NCI-H524 treated with DMSO at 0.1 percent for 48 hours (cell line): ENCODE results near the gene MAPT.
"Not testable (repeated sequence)": the region's sequence is repeated elsewhere in the genome, so short reads cannot be mapped to it uniquely, and the experiment has no call there.

Source experiments
- DNase-seq: peaks from one replicate; lab custom pipeline; 2025; lab: John Stamatoyannopoulos, UW

The MAPT gene

DNA sequence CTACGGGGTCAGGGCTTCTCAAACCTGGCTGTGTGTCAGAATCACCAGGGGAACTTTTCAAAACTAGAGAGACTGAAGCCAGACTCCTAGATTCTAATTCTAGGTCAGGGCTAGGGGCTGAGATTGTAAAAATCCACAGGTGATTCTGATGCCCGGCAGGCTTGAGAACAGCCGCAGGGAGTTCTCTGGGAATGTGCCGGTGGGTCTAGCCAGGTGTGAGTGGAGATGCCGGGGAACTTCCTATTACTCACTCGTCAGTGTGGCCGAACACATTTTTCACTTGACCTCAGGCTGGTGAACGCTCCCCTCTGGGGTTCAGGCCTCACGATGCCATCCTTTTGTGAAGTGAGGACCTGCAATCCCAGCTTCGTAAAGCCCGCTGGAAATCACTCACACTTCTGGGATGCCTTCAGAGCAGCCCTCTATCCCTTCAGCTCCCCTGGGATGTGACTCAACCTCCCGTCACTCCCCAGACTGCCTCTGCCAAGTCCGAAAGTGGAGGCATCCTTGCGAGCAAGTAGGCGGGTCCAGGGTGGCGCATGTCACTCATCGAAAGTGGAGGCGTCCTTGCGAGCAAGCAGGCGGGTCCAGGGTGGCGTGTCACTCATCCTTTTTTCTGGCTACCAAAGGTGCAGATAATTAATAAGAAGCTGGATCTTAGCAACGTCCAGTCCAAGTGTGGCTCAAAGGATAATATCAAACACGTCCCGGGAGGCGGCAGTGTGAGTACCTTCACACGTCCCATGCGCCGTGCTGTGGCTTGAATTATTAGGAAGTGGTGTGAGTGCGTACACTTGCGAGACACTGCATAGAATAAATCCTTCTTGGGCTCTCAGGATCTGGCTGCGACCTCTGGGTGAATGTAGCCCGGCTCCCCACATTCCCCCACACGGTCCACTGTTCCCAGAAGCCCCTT lies 115.6 kb downstream of the MAPT start:
- no peak for DNase-seq

DNA sequence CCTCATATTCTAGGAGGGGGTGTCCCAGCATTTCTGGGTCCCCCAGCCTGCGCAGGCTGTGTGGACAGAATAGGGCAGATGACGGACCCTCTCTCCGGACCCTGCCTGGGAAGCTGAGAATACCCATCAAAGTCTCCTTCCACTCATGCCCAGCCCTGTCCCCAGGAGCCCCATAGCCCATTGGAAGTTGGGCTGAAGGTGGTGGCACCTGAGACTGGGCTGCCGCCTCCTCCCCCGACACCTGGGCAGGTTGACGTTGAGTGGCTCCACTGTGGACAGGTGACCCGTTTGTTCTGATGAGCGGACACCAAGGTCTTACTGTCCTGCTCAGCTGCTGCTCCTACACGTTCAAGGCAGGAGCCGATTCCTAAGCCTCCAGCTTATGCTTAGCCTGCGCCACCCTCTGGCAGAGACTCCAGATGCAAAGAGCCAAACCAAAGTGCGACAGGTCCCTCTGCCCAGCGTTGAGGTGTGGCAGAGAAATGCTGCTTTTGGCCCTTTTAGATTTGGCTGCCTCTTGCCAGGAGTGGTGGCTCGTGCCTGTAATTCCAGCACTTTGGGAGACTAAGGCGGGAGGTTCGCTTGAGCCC lies 116.3 kb downstream of the MAPT start:
- DNase-seq, result no peak

DNA sequence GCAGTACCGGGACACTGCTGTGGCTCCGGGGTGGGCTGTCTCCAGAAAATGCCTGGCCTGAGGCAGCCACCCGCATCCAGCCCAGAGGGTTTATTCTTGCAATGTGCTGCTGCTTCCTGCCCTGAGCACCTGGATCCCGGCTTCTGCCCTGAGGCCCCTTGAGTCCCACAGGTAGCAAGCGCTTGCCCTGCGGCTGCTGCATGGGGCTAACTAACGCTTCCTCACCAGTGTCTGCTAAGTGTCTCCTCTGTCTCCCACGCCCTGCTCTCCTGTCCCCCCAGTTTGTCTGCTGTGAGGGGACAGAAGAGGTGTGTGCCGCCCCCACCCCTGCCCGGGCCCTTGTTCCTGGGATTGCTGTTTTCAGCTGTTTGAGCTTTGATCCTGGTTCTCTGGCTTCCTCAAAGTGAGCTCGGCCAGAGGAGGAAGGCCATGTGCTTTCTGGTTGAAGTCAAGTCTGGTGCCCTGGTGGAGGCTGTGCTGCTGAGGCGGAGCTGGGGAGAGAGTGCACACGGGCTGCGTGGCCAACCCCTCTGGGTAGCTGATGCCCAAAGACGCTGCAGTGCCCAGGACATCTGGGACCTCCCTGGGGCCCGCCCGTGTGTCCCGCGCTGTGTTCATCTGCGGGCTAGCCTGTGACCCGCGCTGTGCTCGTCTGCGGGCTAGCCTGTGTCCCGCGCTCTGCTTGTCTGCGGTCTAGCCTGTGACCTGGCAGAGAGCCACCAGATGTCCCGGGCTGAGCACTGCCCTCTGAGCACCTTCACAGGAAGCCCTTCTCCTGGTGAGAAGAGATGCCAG lies 117.6 kb downstream of the MAPT start:
- DNase-seq, result no peak

DNA sequence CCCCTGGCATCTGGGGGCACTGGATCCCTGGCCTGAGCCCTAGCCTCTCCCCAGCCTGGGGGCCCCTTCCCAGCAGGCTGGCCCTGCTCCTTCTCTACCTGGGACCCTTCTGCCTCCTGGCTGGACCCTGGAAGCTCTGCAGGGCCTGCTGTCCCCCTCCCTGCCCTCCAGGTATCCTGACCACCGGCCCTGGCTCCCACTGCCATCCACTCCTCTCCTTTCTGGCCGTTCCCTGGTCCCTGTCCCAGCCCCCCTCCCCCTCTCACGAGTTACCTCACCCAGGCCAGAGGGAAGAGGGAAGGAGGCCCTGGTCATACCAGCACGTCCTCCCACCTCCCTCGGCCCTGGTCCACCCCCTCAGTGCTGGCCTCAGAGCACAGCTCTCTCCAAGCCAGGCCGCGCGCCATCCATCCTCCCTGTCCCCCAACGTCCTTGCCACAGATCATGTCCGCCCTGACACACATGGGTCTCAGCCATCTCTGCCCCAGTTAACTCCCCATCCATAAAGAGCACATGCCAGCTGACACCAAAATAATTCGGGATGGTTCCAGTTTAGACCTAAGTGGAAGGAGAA lies 118.2 kb downstream of the MAPT start:
- DNase-seq, result no peak

DNA sequence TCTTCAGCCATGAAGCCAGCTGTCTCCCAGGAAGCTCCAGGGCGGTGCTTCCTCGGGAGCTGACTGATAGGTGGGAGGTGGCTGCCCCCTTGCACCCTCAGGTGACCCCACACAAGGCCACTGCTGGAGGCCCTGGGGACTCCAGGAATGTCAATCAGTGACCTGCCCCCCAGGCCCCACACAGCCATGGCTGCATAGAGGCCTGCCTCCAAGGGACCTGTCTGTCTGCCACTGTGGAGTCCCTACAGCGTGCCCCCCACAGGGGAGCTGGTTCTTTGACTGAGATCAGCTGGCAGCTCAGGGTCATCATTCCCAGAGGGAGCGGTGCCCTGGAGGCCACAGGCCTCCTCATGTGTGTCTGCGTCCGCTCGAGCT lies 118.8 kb downstream of the MAPT start:
- no peak for DNase-seq

DNA sequence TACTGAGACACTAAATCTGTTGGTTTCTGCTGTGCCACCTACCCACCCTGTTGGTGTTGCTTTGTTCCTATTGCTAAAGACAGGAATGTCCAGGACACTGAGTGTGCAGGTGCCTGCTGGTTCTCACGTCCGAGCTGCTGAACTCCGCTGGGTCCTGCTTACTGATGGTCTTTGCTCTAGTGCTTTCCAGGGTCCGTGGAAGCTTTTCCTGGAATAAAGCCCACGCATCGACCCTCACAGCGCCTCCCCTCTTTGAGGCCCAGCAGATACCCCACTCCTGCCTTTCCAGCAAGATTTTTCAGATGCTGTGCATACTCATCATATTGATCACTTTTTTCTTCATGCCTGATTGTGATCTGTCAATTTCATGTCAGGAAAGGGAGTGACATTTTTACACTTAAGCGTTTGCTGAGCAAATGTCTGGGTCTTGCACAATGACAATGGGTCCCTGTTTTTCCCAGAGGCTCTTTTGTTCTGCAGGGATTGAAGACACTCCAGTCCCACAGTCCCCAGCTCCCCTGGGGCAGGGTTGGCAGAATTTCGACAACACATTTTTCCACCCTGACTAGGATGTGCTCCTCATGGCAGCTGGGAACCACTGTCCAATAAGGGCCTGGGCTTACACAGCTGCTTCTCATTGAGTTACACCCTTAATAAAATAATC lies 119.3 kb downstream of the MAPT start:
- no peak for DNase-seq

DNA sequence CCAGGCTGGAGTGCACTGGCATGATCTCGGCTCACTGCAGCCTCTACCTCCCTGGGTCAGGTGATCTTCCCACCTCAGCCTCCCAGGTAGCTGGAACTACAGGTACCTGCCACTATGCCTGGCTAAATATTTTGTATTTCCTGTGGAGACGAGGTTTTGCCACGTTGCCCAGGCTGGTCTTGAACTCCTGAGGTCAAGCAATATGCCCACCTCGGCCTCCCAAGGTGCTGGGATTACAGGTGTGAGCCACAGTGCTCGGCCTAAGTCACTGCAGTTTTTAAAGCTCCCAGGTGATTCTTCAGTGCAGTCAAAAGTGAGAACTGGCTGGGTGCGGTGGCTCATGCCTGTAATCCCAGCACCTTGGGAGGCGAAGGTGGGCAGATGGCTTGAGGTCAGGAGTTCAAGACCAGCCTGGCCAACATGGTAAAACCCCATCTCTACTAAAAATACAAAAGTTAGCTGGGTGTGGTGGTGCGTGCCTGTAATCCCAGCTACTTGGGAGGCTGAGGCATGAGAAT lies 125.1 kb downstream of the MAPT start:
- not testable (repeated sequence) for DNase-seq

DNA sequence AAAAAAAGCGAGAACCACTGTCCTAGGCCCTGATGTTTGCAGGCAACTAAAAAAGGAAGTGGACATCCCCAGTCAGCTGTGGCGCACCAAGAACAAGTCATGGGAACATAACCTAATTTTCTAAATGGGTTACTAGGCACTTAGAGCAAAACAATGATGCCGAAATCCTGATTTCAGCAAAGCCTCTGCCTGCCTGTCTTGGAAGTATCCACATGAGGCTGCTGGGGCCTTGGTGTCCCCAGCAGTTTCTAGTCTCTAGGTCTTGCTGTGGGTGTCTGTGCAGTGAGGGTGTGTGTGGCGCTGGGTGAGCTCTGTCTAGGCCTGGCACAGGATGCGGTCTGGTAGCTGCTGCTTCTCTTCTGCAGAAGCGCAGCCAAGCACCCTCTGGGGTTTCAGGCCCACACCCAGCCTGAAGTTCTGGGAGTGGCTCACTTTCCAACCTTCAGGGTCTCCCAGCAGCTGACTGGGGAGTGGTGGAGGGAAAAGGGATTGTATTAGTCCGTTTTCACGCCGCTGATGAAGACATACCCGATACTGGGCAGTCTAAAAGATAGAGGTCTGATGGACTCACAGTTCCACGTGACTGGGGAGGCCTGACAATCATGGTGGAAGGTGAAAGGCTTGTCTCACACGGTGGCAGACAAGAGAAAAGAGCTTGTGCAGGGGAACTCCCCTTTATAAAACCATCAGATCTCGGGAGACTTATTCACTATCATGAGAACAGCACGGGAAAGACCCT lies 125.8 kb downstream of the MAPT start:
- DNase-seq, result no peak

DNA sequence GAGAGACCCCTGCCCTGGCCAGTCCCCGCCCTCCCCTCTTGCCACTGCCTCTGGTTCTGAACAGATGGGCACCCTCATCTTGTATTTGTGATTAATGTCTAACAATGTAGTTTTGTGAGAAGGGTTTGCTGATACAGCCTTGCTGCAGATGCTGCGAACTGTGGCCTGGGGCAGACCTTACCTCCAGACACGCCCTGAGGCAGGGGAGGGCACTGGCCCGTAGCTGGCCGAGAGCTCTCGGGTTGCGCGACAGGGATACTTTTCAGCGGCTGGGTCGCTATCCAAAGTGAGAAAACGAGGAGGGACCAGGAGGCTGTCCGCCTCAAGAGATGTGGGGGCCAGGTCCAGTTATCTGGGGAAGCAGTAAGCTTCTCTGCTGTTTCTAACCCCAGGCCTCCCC lies 126.6 kb downstream of the MAPT start:
- DNase-seq, result no peak

DNA sequence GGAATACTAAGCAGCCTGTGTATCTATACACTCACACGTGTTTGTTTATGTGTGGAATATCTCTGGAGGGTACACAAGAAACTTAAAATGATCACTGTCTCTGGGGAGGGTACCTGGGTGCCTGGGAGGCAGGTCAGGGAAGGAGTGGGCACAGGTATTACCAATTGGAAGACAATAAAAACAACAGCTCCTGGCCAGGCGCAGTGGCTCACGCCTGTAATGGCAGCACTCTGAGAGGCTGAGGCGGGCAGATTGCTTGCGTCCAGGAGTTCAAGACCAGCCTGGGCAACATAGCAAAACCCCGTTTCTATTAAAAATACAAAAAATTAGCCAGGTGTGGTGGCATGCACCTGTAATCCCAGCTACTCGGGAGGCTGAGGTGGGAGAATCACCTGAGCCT lies 129.0 kb downstream of the MAPT start:
- not testable (repeated sequence) for DNase-seq

DNA sequence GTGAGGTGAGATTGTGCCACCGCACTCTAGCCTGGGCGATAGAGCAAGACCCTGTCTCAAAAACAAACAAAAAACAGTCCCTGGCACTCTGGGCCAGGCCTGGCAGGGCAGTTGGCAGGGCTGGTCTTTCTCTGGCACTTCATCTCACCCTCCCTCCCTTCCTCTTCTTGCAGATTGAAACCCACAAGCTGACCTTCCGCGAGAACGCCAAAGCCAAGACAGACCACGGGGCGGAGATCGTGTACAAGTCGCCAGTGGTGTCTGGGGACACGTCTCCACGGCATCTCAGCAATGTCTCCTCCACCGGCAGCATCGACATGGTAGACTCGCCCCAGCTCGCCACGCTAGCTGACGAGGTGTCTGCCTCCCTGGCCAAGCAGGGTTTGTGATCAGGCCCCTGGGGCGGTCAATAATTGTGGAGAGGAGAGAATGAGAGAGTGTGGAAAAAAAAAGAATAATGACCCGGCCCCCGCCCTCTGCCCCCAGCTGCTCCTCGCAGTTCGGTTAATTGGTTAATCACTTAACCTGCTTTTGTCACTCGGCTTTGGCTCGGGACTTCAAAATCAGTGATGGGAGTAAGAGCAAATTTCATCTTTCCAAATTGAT lies 129.5 kb downstream of the MAPT start:
- DNase-seq, result no peak

DNA sequence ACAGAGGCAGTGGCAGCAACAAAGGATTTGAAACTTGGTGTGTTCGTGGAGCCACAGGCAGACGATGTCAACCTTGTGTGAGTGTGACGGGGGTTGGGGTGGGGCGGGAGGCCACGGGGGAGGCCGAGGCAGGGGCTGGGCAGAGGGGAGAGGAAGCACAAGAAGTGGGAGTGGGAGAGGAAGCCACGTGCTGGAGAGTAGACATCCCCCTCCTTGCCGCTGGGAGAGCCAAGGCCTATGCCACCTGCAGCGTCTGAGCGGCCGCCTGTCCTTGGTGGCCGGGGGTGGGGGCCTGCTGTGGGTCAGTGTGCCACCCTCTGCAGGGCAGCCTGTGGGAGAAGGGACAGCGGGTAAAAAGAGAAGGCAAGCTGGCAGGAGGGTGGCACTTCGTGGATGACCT lies 130.2 kb downstream of the MAPT start:
- no peak for DNase-seq

DNA sequence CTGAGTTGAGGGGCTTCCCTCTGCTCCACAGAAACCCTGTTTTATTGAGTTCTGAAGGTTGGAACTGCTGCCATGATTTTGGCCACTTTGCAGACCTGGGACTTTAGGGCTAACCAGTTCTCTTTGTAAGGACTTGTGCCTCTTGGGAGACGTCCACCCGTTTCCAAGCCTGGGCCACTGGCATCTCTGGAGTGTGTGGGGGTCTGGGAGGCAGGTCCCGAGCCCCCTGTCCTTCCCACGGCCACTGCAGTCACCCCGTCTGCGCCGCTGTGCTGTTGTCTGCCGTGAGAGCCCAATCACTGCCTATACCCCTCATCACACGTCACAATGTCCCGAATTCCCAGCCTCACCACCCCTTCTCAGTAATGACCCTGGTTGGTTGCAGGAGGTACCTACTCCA lies 130.7 kb downstream of the MAPT start:
- DNase-seq, result no peak

DNA sequence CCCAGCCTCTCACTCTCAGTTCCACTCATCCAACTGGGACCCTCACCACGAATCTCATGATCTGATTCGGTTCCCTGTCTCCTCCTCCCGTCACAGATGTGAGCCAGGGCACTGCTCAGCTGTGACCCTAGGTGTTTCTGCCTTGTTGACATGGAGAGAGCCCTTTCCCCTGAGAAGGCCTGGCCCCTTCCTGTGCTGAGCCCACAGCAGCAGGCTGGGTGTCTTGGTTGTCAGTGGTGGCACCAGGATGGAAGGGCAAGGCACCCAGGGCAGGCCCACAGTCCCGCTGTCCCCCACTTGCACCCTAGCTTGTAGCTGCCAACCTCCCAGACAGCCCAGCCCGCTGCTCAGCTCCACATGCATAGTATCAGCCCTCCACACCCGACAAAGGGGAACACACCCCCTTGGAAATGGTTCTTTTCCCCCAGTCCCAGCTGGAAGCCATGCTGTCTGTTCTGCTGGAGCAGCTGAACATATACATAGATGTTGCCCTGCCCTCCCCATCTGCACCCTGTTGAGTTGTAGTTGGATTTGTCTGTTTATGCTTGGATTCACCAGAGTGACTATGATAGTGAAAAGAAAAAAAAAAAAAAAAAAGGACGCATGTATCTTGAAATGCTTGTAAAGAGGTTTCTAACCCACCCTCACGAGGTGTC lies 131.3 kb downstream of the MAPT start:
- DNase-seq, result no peak

DNA sequence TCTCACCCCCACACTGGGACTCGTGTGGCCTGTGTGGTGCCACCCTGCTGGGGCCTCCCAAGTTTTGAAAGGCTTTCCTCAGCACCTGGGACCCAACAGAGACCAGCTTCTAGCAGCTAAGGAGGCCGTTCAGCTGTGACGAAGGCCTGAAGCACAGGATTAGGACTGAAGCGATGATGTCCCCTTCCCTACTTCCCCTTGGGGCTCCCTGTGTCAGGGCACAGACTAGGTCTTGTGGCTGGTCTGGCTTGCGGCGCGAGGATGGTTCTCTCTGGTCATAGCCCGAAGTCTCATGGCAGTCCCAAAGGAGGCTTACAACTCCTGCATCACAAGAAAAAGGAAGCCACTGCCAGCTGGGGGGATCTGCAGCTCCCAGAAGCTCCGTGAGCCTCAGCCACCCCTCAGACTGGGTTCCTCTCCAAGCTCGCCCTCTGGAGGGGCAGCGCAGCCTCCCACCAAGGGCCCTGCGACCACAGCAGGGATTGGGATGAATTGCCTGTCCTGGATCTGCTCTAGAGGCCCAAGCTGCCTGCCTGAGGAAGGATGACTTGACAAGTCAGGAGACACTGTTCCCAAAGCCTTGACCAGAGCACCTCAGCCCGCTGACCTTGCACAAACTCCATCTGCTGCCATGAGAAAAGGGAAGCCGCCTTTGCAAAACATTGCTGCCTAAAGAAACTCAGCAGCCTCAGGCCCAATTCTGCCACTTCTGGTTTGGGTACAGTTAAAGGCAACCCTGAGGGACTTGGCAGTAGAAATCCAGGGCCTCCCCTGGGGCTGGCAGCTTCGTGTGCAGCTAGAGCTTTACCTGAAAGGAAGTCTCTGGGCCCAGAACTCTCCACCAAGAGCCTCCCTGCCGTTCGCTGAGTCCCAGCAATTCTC lies 132.1 kb downstream of the MAPT start:
- no peak for DNase-seq

DNA sequence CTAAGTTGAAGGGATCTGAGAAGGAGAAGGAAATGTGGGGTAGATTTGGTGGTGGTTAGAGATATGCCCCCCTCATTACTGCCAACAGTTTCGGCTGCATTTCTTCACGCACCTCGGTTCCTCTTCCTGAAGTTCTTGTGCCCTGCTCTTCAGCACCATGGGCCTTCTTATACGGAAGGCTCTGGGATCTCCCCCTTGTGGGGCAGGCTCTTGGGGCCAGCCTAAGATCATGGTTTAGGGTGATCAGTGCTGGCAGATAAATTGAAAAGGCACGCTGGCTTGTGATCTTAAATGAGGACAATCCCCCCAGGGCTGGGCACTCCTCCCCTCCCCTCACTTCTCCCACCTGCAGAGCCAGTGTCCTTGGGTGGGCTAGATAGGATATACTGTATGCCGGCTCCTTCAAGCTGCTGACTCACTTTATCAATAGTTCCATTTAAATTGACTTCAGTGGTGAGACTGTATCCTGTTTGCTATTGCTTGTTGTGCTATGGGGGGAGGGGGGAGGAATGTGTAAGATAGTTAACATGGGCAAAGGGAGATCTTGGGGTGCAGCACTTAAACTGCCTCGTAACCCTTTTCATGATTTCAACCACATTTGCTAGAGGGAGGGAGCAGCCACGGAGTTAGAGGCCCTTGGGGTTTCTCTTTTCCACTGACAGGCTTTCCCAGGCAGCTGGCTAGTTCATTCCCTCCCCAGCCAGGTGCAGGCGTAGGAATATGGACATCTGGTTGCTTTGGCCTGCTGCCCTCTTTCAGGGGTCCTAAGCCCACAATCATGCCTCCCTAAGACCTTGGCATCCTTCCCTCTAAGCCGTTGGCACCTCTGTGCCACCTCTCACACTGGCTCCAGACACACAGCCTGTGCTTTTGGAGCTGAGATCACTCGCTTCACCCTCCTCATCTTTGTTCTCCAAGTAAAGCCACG lies 133.0 kb downstream of the MAPT start:
- DNase-seq, result no peak

DNA sequence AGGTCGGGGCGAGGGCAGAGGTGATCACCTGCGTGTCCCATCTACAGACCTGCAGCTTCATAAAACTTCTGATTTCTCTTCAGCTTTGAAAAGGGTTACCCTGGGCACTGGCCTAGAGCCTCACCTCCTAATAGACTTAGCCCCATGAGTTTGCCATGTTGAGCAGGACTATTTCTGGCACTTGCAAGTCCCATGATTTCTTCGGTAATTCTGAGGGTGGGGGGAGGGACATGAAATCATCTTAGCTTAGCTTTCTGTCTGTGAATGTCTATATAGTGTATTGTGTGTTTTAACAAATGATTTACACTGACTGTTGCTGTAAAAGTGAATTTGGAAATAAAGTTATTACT lies 133.6 kb downstream of the MAPT start:
- DNase-seq, result no peak

DNA sequence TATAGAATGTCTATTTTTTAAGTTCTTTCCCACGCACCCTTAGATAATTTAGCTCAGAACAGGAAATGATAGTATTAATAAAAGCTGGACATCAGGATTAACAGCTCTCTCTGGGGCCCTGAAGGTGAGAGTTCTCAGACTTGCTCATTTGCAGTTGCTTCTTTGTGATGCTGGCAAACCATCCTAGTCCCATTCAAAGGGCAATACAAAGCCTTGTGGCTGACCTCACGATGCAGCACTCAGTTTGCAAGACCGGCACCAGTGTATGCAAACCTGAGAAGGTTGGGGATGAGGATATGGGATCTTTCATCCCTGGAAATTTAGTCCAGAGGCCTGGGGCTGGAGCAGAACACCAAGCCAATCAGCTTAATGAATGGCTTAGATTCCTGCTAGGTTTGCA lies 134.0 kb downstream of the MAPT start:
- DNase-seq, result no peak
